WTC11 (cell line): ENCODE measurements around the gene HOMER3. TPM values are rescaled to one million over a fixed set of nuclear protein-coding genes. Genes with fewer than 3 reads are reported as not detected.

Source experiments
- ATAC-seq: fragments of 200-7000 bp; cut with Tn5 transposase; 2 replicates; pipeline ENCODE4 v1.10.0; 2021; ENCODE audit warnings: mild to moderate bottlenecking, moderate library complexity
- CTCF ChIA-PET: fragments of 300-600 bp; sonication (Branson Sonifier 250); formaldehyde crosslinking; loops from one replicate; lab custom pipeline; 2021; ENCODE audit warnings: antibody characterized with exemption; lab: Charles Lee
- POLR2A ChIA-PET: fragments of 350-600 bp; sonication (Branson Sonifier 250); formaldehyde crosslinking; loops from one replicate; lab custom pipeline; 2021; ENCODE audit warnings: antibody characterized with exemption; lab: Charles Lee
- DNase-seq: peaks from one replicate; pipeline ENCODE4 v3.0.0; 2021; ENCODE audit warnings: low spot score
- H3K27ac Mint-ChIP-seq: 2 replicates; pipeline ENCODE4 v1.8.0; 2021; ENCODE audit warnings: mixed read lengths
- H3K27me3 Mint-ChIP-seq: 2 replicates; pipeline ENCODE4 v1.8.0; 2021; ENCODE audit warnings: low read depth, mild to moderate bottlenecking, moderate library complexity, mixed read lengths
- H3K36me3 Mint-ChIP-seq: 2 replicates; pipeline ENCODE4 v1.8.0; 2021; ENCODE audit warnings: mixed read lengths
- H3K4me1 Mint-ChIP-seq: 2 replicates; pipeline ENCODE4 v1.8.0; 2022; ENCODE audit warnings: mixed read lengths
- H3K4me3 Mint-ChIP-seq: 2 replicates; pipeline ENCODE4 v1.8.0; 2021; ENCODE audit warnings: mild to moderate bottlenecking, moderate library complexity, mixed read lengths
- H3K9me3 Mint-ChIP-seq: 2 replicates; pipeline ENCODE4 v1.8.0; 2021; ENCODE audit warnings: mixed read lengths
- ATF1 ChIP-seq: sonication (generic); formaldehyde crosslinking; IDR thresholded peaks from 2 replicates; pipeline ENCODE4 v1.8.1; 2023; ENCODE audit warnings: mild to moderate bottlenecking, moderate library complexity, missing genetic modification reagents
- ATF3 ChIP-seq: sonication (generic); formaldehyde crosslinking; conservative IDR thresholded peaks from 2 replicates; pipeline ENCODE4 v1.8.1; 2022; ENCODE audit warnings: mild to moderate bottlenecking, missing genetic modification reagents
- CREM ChIP-seq: sonication (generic); formaldehyde crosslinking; IDR thresholded peaks from 2 replicates; pipeline ENCODE4 v1.8.1; 2022; ENCODE audit warnings: mild to moderate bottlenecking, missing genetic modification reagents, moderate library complexity
- ETV6 ChIP-seq: sonication (generic); formaldehyde crosslinking; IDR thresholded peaks from 2 replicates; pipeline ENCODE4 v1.8.1; 2022; ENCODE audit warnings: mild to moderate bottlenecking, missing genetic modification reagents
- FOXP4 ChIP-seq: sonication (generic); formaldehyde crosslinking; IDR thresholded peaks from 2 replicates; pipeline ENCODE4 v1.8.0; 2022; ENCODE audit warnings: mild to moderate bottlenecking, missing genetic modification reagents
- GTF2I ChIP-seq: fragments of 250-450 bp; sonication (Bioruptor Pico); conservative IDR thresholded peaks from 2 replicates; pipeline ENCODE4 v1.4.0; 2021; ENCODE audit warnings: mild to moderate bottlenecking
- HMGA2 ChIP-seq: fragments of 250-450 bp; sonication (Bioruptor Pico); IDR thresholded peaks from 2 replicates; pipeline ENCODE4 v1.4.0; 2021; ENCODE audit warnings: mild to moderate bottlenecking, moderate library complexity
- JUN ChIP-seq: sonication (generic); formaldehyde crosslinking; IDR thresholded peaks from 2 replicates; pipeline ENCODE4 v1.8.0; 2023; ENCODE audit warnings: mild to moderate bottlenecking, missing genetic modification reagents
- KAT7 ChIP-seq: sonication (generic); formaldehyde crosslinking; IDR thresholded peaks from 2 replicates; pipeline ENCODE4 v1.8.1; 2023; ENCODE audit warnings: missing genetic modification reagents, mild to moderate bottlenecking, borderline replicate concordance
- MAX ChIP-seq: sonication (generic); formaldehyde crosslinking; IDR thresholded peaks from 2 replicates; pipeline ENCODE4 v1.8.0; 2022; ENCODE audit warnings: mild to moderate bottlenecking, missing genetic modification reagents
- MLX ChIP-seq: sonication (generic); formaldehyde crosslinking; IDR thresholded peaks from 2 replicates; pipeline ENCODE4 v1.8.1; 2023; ENCODE audit warnings: mild to moderate bottlenecking, missing genetic modification reagents, moderate library complexity
- MXD4 ChIP-seq: fragments of 250-450 bp; sonication (Bioruptor Pico); IDR thresholded peaks from 2 replicates; pipeline ENCODE4 v1.8.0; 2021; ENCODE audit warnings: mild to moderate bottlenecking, moderate library complexity, borderline replicate concordance
- NR3C1 ChIP-seq: sonication (generic); formaldehyde crosslinking; conservative IDR thresholded peaks from 2 replicates; pipeline ENCODE4 v1.8.1; 2023; ENCODE audit warnings: low read depth, mild to moderate bottlenecking, missing genetic modification reagents
- SOX15 ChIP-seq: fragments of 250-450 bp; sonication (Bioruptor Pico); IDR thresholded peaks from 2 replicates; pipeline ENCODE4 v1.9.0; 2021; ENCODE audit warnings: mild to moderate bottlenecking
- STAT6 ChIP-seq: sonication (generic); formaldehyde crosslinking; conservative IDR thresholded peaks from 2 replicates; pipeline ENCODE4 v1.8.1; 2023; ENCODE audit warnings: mild to moderate bottlenecking, low read depth, missing genetic modification reagents, moderate library complexity
- TEAD4 ChIP-seq: sonication (generic); formaldehyde crosslinking; IDR thresholded peaks from 2 replicates; pipeline ENCODE4 v1.8.0; 2022; ENCODE audit warnings: mild to moderate bottlenecking, missing genetic modification reagents
- ZNF396 ChIP-seq: fragments of 250-450 bp; sonication (Bioruptor Pico); IDR thresholded peaks from 2 replicates; pipeline ENCODE4 v1.8.0; 2021; ENCODE audit warnings: mild to moderate bottlenecking, moderate library complexity, borderline replicate concordance
- ZNF416 ChIP-seq: fragments of 250-450 bp; sonication (Bioruptor Pico); IDR thresholded peaks from 2 replicates; pipeline ENCODE4 v1.9.0; 2021; ENCODE audit warnings: mild to moderate bottlenecking, inconsistent platforms
- total RNA-seq: library from RNA; stranded (reverse); gene quantifications from 3 replicates; pipeline ENCODE4 v1.2.3, GENCODE V29; 2021
- TF ChIP-seq, protein P1 (sequence below): sonication (generic); formaldehyde crosslinking; IDR thresholded peaks from 2 replicates; pipeline ENCODE4 v1.8.1; 2023; ENCODE audit warnings: mild to moderate bottlenecking, missing genetic modification reagents, borderline replicate concordance
- TF ChIP-seq, protein P2 (sequence below): sonication (generic); formaldehyde crosslinking; IDR thresholded peaks from 2 replicates; pipeline ENCODE4 v1.8.1; 2022; ENCODE audit warnings: missing genetic modification reagents, borderline replicate concordance
- TF ChIP-seq, protein P3 (sequence below): sonication (generic); formaldehyde crosslinking; IDR thresholded peaks from 2 replicates; pipeline ENCODE4 v1.8.1; 2023; ENCODE audit warnings: mild to moderate bottlenecking, missing genetic modification reagents, moderate library complexity
- TF ChIP-seq, protein P4 (sequence below): sonication (generic); formaldehyde crosslinking; IDR thresholded peaks from 2 replicates; pipeline ENCODE4 v1.8.1; 2022; ENCODE audit warnings: low read depth, mild to moderate bottlenecking, moderate library complexity, missing genetic modification reagents, borderline replicate concordance

The HOMER3 gene
- total RNA-seq, 1 experiment from 2014 or later = 28.2 TPM

- TF ChIP-seq MLX (CRISPR knock-in tag) = no peak
- TF ChIP-seq, protein P1, sequence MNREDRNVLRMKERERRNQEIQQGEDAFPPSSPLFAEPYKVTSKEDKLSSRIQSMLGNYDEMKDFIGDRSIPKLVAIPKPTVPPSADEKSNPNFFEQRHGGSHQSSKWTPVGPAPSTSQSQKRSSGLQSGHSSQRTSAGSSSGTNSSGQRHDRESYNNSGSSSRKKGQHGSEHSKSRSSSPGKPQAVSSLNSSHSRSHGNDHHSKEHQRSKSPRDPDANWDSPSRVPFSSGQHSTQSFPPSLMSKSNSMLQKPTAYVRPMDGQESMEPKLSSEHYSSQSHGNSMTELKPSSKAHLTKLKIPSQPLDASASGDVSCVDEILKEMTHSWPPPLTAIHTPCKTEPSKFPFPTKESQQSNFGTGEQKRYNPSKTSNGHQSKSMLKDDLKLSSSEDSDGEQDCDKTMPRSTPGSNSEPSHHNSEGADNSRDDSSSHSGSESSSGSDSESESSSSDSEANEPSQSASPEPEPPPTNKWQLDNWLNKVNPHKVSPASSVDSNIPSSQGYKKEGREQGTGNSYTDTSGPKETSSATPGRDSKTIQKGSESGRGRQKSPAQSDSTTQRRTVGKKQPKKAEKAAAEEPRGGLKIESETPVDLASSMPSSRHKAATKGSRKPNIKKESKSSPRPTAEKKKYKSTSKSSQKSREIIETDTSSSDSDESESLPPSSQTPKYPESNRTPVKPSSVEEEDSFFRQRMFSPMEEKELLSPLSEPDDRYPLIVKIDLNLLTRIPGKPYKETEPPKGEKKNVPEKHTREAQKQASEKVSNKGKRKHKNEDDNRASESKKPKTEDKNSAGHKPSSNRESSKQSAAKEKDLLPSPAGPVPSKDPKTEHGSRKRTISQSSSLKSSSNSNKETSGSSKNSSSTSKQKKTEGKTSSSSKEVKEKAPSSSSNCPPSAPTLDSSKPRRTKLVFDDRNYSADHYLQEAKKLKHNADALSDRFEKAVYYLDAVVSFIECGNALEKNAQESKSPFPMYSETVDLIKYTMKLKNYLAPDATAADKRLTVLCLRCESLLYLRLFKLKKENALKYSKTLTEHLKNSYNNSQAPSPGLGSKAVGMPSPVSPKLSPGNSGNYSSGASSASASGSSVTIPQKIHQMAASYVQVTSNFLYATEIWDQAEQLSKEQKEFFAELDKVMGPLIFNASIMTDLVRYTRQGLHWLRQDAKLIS (CRISPR knock-in tag) = no peak
- no peak for TF ChIP-seq GTF2I (CRISPR knock-in tag)
- TF ChIP-seq KAT7 (CRISPR knock-in tag) = no peak
- TF ChIP-seq ZNF416 (CRISPR knock-in tag) = no peak
- no peak for TF ChIP-seq TEAD4 (CRISPR knock-in tag)
- TF ChIP-seq, protein P2, sequence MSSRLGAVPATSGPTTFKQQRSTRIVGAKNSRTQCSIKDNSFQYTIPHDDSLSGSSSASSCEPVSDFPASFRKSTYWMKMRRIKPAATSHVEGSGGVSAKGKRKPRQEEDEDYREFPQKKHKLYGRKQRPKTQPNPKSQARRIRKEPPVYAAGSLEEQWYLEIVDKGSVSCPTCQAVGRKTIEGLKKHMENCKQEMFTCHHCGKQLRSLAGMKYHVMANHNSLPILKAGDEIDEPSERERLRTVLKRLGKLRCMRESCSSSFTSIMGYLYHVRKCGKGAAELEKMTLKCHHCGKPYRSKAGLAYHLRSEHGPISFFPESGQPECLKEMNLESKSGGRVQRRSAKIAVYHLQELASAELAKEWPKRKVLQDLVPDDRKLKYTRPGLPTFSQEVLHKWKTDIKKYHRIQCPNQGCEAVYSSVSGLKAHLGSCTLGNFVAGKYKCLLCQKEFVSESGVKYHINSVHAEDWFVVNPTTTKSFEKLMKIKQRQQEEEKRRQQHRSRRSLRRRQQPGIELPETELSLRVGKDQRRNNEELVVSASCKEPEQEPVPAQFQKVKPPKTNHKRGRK (CRISPR knock-in tag) = no peak
- TF ChIP-seq HMGA2 (CRISPR knock-in tag) = no peak
- TF ChIP-seq ATF3 (CRISPR knock-in tag) = no peak
- TF ChIP-seq FOXP4 = no peak
- TF ChIP-seq, protein P3, sequence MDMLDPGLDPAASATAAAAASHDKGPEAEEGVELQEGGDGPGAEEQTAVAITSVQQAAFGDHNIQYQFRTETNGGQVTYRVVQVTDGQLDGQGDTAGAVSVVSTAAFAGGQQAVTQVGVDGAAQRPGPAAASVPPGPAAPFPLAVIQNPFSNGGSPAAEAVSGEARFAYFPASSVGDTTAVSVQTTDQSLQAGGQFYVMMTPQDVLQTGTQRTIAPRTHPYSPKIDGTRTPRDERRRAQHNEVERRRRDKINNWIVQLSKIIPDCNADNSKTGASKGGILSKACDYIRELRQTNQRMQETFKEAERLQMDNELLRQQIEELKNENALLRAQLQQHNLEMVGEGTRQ = no peak
- TF ChIP-seq, protein P4, sequence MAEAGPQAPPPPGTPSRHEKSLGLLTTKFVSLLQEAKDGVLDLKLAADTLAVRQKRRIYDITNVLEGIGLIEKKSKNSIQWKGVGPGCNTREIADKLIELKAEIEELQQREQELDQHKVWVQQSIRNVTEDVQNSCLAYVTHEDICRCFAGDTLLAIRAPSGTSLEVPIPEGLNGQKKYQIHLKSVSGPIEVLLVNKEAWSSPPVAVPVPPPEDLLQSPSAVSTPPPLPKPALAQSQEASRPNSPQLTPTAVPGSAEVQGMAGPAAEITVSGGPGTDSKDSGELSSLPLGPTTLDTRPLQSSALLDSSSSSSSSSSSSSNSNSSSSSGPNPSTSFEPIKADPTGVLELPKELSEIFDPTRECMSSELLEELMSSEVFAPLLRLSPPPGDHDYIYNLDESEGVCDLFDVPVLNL = no peak
- TF ChIP-seq NR3C1 = no peak
These were observed 34.0 kb upstream of the HOMER3 start (continued) for GRCh38 chr19:18975011-18975410.

- peaks cover 2% of the 10 kb centered on the region; the same call in 1 of the 2 replicates for H3K27me3 Mint-ChIP-seq
- TF ChIP-seq SOX15 (CRISPR knock-in tag) (no peak), STAT6 (CRISPR knock-in tag) (no peak), ZNF396 (CRISPR knock-in tag) (no peak), MAX (CRISPR knock-in tag) (no peak), ETV6 (CRISPR knock-in tag) (no peak), JUN (no peak), ATF1 (no peak), CREM (no peak), MXD4 (CRISPR knock-in tag) (no peak)
- no peak overlapping the region for H3K27ac Mint-ChIP-seq
- no peaks in the 10 kb centered on the region for H3K4me1 Mint-ChIP-seq
- H3K36me3 Mint-ChIP-seq = no peaks in the 10 kb centered on the region
- peaks cover 4% of the 10 kb centered on the region; the same call in 1 of the 2 replicates for H3K9me3 Mint-ChIP-seq
- ChIA-PET POLR2A (interaction anchor here (0.6 kb wide), 1 partner anchor 25 kb away, joined by 6 read pairs; no protein-coding TSS in a partner anchor), CTCF (interaction anchor here (0.6 to 1.2 kb wide), 4 partner anchors 11 to 126 kb away, joined by 3 to 6 read pairs (median 4); no protein-coding TSS in a partner anchor)
- no peak overlapping the region for H3K4me3 Mint-ChIP-seq
- ATAC-seq (no peak), DNase-seq (no peak)
These were observed 31.8 kb upstream of the HOMER3 start for GRCh38 chr19:18972851-18973250.
